ENCODE data around the gene STOML2.

STOML2 gene

DNA sequence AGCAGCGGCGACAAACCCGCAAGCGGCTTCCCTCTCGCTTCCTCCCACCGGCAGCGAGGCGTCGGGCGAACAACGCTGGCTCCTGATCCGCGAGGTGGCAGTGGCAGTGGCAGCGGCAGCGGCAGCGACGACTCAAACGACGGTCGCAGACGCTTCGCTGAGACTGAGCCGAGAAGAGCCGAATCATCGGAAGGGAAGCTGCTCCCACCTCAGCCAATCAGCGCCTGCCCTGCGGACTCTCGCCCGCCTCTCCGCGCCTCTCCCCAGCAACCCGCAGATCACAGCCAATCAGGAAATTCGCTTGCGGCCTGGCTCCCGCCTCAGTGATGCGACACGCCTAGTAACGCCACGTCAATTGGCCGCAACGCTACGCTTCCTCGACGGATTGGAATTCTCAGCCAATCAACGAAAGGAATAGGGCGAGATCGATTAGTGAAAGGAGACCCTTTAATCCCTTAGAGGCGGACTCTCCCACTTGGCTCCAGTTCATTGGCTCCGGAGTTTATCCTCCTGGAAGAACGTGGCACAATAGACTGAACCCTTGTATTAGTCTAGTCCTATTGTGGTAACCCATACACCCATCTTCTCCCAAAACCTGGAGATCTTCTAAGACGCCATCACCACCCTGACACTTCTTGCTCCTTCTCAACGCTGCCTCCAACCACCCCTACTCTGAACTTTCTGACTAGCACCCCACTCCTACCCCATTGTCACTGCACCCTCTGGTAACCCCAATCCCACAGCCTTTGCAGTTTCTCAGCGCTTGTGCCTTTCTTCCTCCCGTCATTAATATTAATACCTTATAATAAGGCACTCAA is 30.3 kb downstream of the STOML2 start, which contains the start of gene VCP:
VCP (minus strand) TSS at position 165 of the 818 bp plus-strand sequence. CDS start 272 bp downstream, outside the sequence.
- DNase-seq (ENCODE audit: low read depth), result peak; percentile 92

DNA sequence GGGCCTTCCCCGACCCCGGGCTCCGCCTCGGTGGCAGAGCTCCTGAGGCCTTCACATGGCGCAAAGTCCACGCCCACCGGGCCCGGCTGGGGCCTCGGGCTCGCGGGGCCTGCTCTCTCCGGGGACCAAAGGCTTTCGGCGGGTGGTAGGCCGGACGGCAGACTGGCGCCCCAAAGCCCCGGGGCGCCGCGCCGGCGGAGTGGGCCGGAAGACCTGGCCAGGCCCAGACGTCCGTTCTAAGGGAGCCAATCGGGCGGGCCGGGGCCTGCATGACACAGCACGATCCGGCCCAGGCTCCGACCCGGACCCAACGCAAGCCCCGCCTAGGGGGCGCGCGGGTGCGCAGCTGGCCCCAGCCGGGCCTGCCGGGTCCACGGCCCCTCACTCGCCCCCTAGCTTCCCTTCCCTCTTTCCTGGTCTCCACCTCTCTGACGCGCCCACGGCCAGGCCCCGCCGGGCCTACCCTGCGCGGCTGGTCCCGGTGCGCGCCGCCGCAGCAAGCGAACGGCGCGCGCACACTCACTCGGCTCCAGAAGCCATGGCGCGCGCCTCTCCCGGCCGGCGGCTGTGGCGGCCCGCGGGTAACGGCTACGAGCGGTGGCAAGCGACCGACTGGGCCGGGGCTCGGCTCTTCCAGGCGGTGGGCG is 31.0 kb downstream of the STOML2 start:
- peak; percentile 40 for DNase-seq (ENCODE audit: low read depth)

DNA sequence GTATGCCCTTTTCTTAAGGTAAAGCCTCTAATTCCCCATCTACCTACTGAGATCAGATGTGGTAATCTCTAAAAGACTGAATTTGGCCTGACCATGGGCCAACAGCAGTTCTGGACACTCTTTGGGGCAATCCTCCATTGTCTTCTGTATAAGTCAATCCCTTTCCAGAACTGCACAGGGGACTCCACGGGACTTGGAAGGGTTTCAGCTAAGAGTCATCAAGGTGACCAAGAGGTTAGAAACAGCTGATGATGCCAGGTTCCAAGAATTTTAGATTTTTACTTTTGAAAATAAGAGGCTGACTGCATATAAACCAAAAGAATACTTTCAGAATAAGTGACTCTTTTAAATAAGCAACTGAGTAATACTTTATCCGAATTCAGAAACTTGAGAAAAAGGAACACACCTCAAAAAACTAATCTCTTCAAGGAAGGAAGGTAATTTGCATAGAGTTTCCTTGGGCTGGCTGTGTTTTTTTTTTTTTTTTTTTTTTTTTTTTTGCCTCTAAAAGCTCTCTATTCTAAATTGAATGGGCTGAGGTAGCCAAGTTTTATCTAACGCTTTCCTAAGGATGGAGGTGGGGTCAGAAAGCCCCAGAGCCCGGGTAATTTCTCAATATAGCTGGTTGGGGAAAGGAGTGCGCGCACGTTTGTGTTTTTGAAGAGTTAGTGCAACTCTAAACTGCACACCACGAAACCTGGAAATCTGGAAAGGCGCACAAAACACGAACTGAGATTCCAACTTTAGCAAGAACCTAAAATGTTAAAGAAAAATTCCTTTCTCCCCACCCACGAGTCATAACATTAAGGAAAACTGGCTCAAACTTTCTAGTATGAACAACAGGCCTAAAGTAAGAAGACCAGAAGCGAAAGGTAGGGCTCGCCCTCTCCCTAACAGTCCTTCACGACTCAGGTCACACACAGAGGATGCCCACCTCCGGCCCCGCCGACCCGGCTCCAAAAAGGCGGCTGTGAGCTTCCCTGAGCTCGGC is 31.8 kb downstream of the STOML2 start:
- DNase-seq (ENCODE audit: low read depth), result no peak

GRCh38 chr9:35069020-35069419 is 33.9 kb downstream of the STOML2 start:
- DNase-seq (ENCODE audit: low read depth), result no peak

DNA sequence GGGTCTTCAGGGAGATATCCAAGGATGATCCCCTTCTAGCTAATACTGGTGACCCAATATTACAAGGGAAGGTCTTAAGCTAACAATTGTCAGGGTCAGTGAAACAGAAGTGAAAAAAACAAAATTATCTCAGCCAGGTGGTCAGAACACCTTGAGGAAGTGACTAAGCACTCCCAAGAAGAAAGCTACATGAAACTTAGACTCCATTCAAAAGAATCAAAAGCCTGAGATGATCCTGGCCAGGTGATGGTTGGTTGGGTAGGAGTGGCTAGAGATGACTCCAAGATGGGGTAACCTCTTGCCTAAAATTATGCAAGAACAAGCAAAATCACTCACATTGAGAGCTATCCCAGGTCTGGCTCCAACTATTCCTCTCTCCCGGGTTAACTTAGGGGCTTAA is 35.9 kb downstream of the STOML2 start:
- DNase-seq (ENCODE audit: low read depth), result no peak

DNA sequence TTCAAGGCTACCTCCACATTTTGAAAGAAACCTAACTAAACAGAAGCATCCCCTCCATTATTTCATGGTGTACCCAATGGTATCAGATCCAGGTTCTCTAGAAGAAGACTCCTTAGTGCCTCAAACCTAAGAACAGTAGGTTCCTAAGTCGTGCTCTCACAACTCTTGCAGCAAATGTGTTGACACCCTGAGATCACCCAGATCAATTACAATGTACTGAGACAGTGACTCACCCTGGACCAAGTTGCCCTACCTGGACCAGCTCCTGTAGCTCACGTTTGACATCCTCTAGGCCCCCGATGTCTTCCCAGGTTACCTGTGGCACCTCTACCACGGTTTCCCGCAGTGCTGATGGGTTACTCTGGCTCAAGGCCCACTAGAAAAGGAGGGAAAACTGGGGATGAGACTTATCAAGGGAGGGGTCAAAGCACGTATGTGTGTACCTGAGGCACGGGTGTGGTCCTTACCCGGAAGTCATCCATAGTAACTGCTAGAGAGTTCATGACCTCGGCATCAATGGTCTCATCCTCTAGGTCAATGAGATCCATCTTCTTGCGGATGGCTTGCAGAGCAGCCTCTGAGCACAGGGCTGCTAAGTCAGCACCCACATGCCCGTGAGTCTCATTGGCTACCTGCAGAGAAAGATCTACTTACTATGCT is 42.3 kb downstream of the STOML2 start:
- no peak for DNase-seq (ENCODE audit: low read depth)

DNA sequence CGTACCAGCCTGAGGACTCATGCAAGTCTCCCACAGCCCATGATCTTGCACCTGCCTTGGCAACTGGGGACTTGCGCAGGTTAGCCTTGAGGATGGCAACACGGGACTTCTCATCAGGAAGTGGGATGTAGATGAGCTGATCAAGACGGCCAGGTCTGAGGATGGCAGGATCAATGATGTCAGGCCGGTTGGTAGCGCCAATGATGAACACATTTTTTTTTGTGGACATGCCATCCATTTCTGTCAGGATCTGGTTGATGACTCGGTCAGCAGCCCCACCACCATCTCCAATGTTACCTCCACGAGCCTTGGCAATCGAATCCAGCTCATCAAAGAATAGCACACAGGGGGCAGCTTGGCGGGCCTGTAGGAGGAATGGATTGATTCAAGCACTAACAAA is 43.5 kb downstream of the STOML2 start:
- no peak for DNase-seq (ENCODE audit: low read depth)

GRCh38 chr9:35057271-35057620 is 45.7 kb downstream of the STOML2 start:
- DNase-seq (ENCODE audit: low read depth), result no peak

- no peak for DNase-seq (ENCODE audit: low read depth)
Measured at GRCh38 chr9:35056571-35057270, 46.2 kb downstream of the STOML2 start.

GRCh38 chr9:35054871-35055644 is 47.9 kb downstream of the STOML2 start:
- DNase-seq (ENCODE audit: low read depth), result no peak

GRCh38 chr9:35054185-35054835 is 48.6 kb downstream of the STOML2 start:
- no peak for DNase-seq (ENCODE audit: low read depth)

- peak; percentile 20 for DNase-seq (ENCODE audit: low read depth)
Measured at GRCh38 chr9:35051069-35051967, 51.6 kb downstream of the STOML2 start.

Measured in stimulated activated CD8-positive, alpha-beta memory T cell treated with anti-CD3 and anti-CD28 coated beads, Interleukin-12 subunit alpha, Interleukin-12 subunit beta, amount 100 ng/mL, for 1 hour (primary cell).